Fibroblast of the aortic adventitia (primary cell): ENCODE measurements around the gene PRKN. TPM values are rescaled to one million over a fixed set of nuclear protein-coding genes. Genes with fewer than 3 reads are reported as not detected.

Source experiments
- DNase-seq: peaks from one replicate; pipeline ENCODE4 v3.0.0-alpha.2; 2010; ENCODE audit warnings: low read depth
- H3K4me3 ChIP-seq: 2 replicates; pipeline ENCODE4 v1.5.1; 2011; ENCODE audit warnings: low read depth, mild to moderate bottlenecking, control low read depth, low read length, moderate library complexity
- total RNA-seq: library from RNA; depleted of rRNA; stranded (reverse); fragments of >200 nt; gene quantifications from 2 replicates; pipeline ENCODE4 v1.2.3, GENCODE V29; 2012; ENCODE audit warnings: low replicate concordance
- TF ChIP-seq, protein P1 (sequence below): IDR thresholded peaks from 2 replicates; pipeline ENCODE4 v1.5.1; 2011; ENCODE audit warnings: mild to moderate bottlenecking, low read length, control low read depth, inconsistent platforms; ENCODE audit not compliant: insufficient read depth

The PRKN gene
- total RNA-seq, 1 donor, result 2.0 TPM

GRCh38 chr6:161434921-161435747 is 1292.4 kb downstream of the PRKN start:
- TF ChIP-seq, protein P1, sequence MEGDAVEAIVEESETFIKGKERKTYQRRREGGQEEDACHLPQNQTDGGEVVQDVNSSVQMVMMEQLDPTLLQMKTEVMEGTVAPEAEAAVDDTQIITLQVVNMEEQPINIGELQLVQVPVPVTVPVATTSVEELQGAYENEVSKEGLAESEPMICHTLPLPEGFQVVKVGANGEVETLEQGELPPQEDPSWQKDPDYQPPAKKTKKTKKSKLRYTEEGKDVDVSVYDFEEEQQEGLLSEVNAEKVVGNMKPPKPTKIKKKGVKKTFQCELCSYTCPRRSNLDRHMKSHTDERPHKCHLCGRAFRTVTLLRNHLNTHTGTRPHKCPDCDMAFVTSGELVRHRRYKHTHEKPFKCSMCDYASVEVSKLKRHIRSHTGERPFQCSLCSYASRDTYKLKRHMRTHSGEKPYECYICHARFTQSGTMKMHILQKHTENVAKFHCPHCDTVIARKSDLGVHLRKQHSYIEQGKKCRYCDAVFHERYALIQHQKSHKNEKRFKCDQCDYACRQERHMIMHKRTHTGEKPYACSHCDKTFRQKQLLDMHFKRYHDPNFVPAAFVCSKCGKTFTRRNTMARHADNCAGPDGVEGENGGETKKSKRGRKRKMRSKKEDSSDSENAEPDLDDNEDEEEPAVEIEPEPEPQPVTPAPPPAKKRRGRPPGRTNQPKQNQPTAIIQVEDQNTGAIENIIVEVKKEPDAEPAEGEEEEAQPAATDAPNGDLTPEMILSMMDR, result no peak
- no peak overlapping the region for H3K4me3 ChIP-seq
- DNase-seq, result peak; percentile 99

- H3K4me3 ChIP-seq, result peak overlapping the region; percentile 7
- DNase-seq, result peak; percentile 48
- TF ChIP-seq, protein P1, result no peak
These were observed 1293.2 kb downstream of the PRKN start for GRCh38 chr6:161434350-161434749.

DNA sequence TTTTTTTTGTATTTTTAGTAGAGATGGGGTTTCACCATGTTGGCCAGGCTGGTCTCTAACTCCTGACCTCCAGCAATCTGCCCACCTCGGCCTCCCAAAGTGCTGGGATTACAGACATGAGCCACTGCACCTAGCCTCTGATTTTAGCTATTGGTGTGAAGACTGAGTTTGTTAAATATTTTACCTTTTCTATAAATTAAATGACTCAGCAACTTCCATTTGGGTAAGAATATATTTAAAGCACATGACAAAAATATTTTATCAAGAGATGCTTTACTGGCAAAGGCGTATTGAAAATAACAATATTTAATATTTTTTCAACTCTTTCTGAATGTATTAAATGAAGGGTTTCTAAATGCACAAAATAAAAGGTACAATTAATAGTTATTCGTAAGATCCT is 1295.0 kb downstream of the PRKN start:
- no peak overlapping the region for H3K4me3 ChIP-seq
- TF ChIP-seq, protein P1, result no peak
- DNase-seq, result no peak

GRCh38 chr6:161429921-161430490 is 1297.6 kb downstream of the PRKN start:
- TF ChIP-seq, protein P1, result peak; percentile 14
- peak; percentile 33 for DNase-seq
- H3K4me3 ChIP-seq, result no peak overlapping the region

- TF ChIP-seq, protein P1, result no peak
- DNase-seq, result no peak
These were observed 1303.1 kb downstream of the PRKN start for GRCh38 chr6:161424421-161424820.

DNA sequence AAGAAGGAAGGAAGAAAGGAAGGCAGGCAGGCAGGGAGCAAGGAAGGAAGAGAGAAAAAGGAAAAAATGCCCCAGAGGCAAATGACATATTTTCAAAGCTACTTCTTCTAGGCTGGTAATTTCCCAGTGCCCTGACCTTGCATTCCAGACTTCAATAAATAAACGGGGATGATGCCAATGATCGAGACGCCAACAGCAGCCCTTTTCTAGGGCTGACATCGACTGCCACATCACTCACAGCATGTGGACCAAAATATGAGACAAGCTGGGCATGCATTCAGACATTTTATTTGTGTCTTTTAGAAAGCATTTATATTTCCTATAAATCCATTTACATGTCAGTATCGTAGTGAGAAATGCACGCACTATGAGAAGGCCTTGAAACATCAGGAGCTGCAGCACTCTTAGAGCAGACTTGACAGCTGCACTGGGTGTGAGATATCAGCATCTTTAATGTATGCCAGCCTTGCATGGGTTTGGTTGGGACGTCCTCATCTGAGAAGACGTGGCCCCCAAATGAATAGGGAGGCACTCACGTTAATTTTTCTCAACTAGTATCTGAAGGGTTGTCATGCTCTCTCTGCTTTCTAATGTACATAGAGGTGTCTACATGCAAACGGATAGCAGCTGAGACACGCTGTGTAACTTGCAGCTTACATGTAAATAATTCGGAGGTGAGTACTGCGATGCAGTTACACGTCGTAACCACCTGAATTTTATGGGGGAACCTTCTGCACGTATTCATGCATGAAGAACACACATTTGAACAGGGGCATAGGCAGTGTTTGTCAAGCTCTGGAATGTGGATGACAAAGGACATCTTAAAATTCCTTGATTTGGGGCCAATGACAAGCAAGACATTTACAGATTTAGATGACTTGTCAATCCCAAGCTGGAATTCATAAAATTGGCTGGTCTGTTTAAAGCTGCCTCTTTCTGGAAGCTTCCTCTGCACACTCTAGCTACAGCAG is 1304.6 kb downstream of the PRKN start:
- TF ChIP-seq, protein P1, result no peak
- no peak overlapping the region for H3K4me3 ChIP-seq
- DNase-seq, result no peak

More at GRCh38 chr6:161424421-161424820, 1303.1 kb downstream of the PRKN start:
- no peak overlapping the region for H3K4me3 ChIP-seq
